ENCODE data around the gene EFNA2. TPM values are rescaled to one million over a fixed set of nuclear protein-coding genes. Genes with fewer than 3 reads are reported as not detected.

EFNA2 gene
- total RNA-seq, 4 donors from 2014 or later = not detected

DNA sequence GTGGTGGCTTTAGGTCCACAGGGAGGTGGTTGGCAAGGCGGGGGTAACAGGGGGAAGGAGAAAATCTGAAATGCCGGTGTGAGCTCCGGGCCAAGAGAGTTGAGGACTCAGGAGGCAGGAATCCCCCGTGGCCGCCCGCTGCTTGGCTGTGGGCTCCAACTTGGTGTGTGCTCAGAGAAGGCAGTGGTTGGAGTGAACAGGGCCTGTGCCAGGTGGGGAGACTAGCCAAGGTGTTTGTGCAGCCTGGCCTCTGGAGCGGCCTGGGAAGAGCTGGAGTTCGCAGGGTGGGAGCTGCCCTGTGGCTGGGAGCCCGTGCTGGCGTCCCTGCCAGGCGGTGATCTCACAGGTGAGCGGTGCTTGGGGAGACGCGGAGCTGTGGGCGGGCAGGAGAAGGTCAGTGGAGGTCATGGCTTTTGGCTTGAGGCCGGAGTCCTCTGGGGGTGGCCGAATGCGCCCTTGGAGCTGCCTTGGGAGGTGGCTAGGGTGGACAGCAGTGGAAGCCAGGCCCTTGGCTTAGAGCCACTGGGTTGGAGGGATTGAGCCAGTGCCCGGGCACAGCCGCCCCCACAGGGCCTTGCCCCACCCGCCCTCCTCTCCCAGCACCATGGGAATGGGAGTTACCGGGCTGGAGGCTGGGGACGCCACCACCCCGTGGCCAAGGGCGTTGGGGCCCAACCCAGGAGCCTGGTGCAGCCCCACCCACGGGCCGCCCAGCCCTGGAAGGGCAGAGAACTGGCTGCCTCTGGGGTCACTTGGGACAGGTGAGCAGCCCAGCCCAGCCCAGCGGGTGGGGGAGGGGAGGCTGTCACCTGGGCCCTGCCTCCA, 23.7 kb upstream of the EFNA2 start:
- TF ChIP-seq, protein P1, sequence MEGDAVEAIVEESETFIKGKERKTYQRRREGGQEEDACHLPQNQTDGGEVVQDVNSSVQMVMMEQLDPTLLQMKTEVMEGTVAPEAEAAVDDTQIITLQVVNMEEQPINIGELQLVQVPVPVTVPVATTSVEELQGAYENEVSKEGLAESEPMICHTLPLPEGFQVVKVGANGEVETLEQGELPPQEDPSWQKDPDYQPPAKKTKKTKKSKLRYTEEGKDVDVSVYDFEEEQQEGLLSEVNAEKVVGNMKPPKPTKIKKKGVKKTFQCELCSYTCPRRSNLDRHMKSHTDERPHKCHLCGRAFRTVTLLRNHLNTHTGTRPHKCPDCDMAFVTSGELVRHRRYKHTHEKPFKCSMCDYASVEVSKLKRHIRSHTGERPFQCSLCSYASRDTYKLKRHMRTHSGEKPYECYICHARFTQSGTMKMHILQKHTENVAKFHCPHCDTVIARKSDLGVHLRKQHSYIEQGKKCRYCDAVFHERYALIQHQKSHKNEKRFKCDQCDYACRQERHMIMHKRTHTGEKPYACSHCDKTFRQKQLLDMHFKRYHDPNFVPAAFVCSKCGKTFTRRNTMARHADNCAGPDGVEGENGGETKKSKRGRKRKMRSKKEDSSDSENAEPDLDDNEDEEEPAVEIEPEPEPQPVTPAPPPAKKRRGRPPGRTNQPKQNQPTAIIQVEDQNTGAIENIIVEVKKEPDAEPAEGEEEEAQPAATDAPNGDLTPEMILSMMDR (IDR thresholded peaks at IDR 0.05) = no peak
- ATAC-seq (ENCODE audit: low FRiP score) (peak; percentile 27), DNase-seq (ENCODE audit: low spot score) (no peak)

DNA sequence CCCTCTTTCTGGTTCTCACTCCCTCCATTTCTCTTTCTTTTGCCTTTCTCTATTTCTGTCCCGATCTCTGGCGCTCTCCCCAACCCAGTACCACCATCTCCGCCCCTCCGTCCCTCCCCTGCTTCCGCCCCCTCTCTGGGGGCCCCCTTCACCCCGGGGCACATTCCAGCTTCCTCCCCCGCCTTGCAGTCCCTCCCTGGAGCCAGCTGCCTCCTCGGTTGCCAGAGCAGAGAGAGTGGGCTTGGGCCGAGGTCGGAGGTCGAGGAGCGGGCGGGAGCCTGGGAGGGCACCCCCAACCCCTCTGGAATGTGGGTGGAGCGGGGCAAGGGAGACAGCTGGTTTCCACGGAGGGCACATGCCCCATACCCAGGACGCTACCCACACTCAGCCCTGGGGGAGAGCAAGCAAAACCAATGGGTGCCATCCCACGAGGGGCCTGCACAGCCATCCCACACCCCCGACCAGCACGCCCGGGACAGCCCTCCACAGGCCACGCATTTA, 23.0 kb upstream of the EFNA2 start:
- TF ChIP-seq, protein P1 (IDR thresholded peaks at IDR 0.05) = no peak
- no peak for DNase-seq (ENCODE audit: low spot score)
- ATAC-seq (ENCODE audit: low FRiP score) = no peak

DNA sequence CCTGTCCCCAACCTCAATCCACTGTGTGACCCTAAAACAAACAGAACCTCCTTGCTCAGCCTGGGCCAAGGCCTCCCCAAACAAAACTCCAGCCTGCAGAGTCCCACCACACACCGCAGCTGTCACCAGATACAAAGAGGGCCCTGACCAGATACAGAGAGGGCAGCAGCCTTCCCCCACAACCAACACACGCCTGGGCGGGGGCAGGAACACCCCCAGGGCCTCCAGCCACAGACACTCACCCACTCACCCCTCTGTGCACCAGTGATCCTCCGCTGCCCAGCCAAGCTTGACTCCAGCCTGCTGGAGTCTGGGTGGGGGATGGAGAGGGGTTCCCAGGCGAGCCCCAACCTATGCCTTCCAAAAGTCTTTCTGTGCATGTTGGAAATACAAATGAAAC, 22.5 kb upstream of the EFNA2 start:
- TF ChIP-seq, protein P1 (IDR thresholded peaks at IDR 0.05) = no peak
- ATAC-seq (ENCODE audit: low FRiP score) = no peak
- no peak for DNase-seq (ENCODE audit: low spot score)

DNA sequence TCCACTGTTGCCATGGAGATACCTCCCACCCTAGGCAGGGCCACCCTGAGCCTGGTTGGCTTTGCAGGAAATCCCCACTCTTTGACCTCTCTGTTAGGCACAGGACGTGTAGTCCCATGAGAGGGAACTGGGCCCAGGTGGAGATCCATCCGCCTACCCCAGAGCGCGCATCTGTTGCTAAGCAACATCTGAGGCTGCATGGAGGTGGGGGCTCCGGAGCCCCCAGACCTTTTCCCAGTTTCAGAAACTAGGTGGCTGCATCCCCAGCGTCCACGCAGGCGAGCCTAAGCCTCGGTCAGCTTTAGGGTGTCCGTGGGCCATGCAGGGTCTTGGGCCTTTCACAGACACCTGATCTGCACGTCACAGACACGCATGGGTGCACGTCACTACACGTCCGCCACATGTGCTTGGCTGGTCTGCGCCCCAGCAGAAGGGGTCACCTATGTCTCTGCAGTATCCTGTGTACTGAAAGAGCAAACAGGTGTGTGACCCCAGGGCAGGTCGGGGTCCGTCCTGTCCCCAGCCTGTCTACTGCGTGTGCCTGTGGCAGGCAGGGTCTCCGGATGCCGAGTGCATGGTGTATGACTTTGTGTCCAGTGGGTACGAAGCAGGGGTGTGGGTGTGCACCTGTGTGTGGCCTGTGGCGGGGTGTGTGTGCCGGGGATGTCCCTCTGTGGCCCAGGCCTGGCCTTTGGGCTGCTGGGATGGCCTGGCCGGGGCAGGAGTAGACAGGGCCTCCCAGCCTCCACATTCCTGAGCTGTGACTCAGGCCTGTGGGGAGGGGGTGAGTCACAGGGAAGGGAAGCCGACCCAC, 20.7 kb upstream of the EFNA2 start:
- ATAC-seq (ENCODE audit: low FRiP score) (peak; percentile 5), DNase-seq (ENCODE audit: low spot score) (no peak)
- TF ChIP-seq, protein P1 (IDR thresholded peaks at IDR 0.05) = no peak

DNA sequence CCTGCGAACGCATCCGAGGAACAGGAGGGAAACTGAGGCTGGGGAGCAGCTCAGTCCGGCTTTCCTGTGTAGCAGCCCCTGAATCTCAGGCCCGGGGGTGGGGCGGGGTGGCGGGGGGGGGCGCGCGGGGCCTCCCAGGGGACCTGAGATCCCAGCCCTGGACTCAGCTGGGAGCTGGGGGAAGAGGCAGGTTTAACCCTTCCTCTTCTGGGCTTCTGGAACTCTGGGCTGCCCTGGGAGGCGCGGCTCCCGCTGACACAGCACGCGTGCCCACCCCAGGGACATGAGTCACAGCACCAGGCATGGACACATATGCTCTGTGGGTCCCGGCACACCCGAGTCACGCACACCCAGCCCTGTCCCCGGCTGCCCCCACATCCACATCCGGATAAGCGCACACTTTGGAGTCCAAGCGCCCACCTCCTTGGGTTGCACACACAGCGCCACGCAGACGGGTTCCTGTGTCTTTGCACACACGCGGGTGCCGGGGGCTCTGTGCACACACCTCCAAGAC, 20.0 kb upstream of the EFNA2 start:
- ATAC-seq (ENCODE audit: low FRiP score) (peak; percentile 9), DNase-seq (ENCODE audit: low spot score) (no peak)
- TF ChIP-seq, protein P1 (IDR thresholded peaks at IDR 0.05) = no peak

DNA sequence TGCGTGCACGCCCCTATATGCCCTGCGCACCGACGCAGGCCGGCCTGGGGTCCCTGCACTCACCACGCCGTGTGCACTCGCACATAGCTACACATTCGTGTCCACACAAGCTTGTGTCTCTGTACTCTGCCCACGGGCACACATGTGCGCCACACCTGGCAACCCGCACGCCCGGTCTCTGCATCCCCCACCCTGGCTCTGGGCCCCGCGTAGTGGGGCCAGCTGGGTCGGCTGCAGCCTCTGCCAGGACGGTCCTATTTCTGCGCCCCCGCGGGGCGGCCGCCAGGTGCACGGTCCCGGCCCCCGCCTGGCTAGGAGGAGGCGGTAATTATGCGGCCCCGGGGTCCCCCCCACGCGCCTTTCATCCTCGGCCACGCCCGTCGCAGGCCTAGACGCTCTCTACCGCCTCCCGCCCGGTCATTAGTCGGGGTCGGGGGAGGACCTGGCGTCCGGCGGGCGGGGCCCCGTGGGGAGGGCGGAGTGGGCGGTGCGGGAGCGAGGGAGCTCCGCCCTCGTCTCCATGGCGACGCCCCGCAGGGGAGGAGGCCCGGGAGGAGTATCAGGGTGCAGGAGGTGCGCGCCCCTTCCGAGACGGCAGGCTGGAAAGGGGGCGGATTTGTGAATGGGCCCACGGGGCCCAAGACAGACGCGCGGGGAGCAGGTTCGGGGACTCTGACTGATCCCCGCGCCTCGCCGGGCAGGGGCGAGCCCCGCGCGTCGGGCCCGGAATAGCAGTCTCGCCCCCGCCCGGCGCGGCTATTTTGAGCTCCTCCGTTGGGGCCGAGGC, 19.4 kb upstream of the EFNA2 start:
- no peak for DNase-seq (ENCODE audit: low spot score)
- ATAC-seq (ENCODE audit: low FRiP score) = peak; percentile 10
- TF ChIP-seq, protein P1 (IDR thresholded peaks at IDR 0.05) = no peak
